ENCODE results near the gene RBPJ.
"Not testable (repeated sequence)": the region's sequence is repeated elsewhere in the genome, so short reads cannot be mapped to it uniquely, and the experiment has no call there.

The RBPJ gene

GRCh38 chr4:26377328-26378311 is 56.8 kb downstream of the RBPJ start:
- DNase-seq: no peak

- no peak for DNase-seq
These were observed 59.0 kb downstream of the RBPJ start for GRCh38 chr4:26379837-26380236.

- DNase-seq: no peak
These were observed 59.9 kb downstream of the RBPJ start for GRCh38 chr4:26380740-26381139.

- DNase-seq: no peak
These were observed 63.7 kb downstream of the RBPJ start for GRCh38 chr4:26384380-26385057.

- no peak for DNase-seq
These were observed 64.9 kb downstream of the RBPJ start for GRCh38 chr4:26385690-26386089.

GRCh38 chr4:26386386-26386785 is 65.6 kb downstream of the RBPJ start:
- DNase-seq: no peak

GRCh38 chr4:26388671-26389070 is 67.9 kb downstream of the RBPJ start:
- no peak for DNase-seq

GRCh38 chr4:26397086-26397485 is 76.3 kb downstream of the RBPJ start:
- DNase-seq: no peak

GRCh38 chr4:26400132-26400531 is 79.3 kb downstream of the RBPJ start:
- no peak for DNase-seq

- not testable (repeated sequence) for DNase-seq
These were observed 81.2 kb downstream of the RBPJ start for GRCh38 chr4:26402017-26402416.

GRCh38 chr4:26402458-26402857 is 81.6 kb downstream of the RBPJ start:
- DNase-seq: no peak

- DNase-seq: no peak
These were observed 84.0 kb downstream of the RBPJ start for GRCh38 chr4:26404743-26405206.

GRCh38 chr4:26406346-26406975 is 85.6 kb downstream of the RBPJ start:
- DNase-seq: no peak

- no peak for DNase-seq
These were observed 86.7 kb downstream of the RBPJ start for GRCh38 chr4:26407476-26407875.

- no peak for DNase-seq
These were observed 89.8 kb downstream of the RBPJ start for GRCh38 chr4:26410385-26411293.

GRCh38 chr4:26412381-26413372 is 91.9 kb downstream of the RBPJ start:
- no peak for DNase-seq

GRCh38 chr4:26413582-26413981 is 92.8 kb downstream of the RBPJ start:
- no peak for DNase-seq

GRCh38 chr4:26418107-26418506 is 97.3 kb downstream of the RBPJ start:
- DNase-seq: no peak

GRCh38 chr4:26418850-26419249 is 98.0 kb downstream of the RBPJ start:
- DNase-seq: no peak

- no peak for DNase-seq
These were observed 99.6 kb downstream of the RBPJ start for GRCh38 chr4:26420438-26420837.

GRCh38 chr4:26420913-26421312 is 100.1 kb downstream of the RBPJ start:
- no peak for DNase-seq
